OCI-M1 (cell line): ENCODE data around the gene TERT.
"Not testable (repeated sequence)": the region's sequence is repeated elsewhere in the genome, so short reads cannot be mapped to it uniquely, and the experiment has no call there.

Source experiments
- DNase-seq: peaks from one replicate; lab custom pipeline; 2025; lab: John Stamatoyannopoulos, UW

TERT gene

DNA sequence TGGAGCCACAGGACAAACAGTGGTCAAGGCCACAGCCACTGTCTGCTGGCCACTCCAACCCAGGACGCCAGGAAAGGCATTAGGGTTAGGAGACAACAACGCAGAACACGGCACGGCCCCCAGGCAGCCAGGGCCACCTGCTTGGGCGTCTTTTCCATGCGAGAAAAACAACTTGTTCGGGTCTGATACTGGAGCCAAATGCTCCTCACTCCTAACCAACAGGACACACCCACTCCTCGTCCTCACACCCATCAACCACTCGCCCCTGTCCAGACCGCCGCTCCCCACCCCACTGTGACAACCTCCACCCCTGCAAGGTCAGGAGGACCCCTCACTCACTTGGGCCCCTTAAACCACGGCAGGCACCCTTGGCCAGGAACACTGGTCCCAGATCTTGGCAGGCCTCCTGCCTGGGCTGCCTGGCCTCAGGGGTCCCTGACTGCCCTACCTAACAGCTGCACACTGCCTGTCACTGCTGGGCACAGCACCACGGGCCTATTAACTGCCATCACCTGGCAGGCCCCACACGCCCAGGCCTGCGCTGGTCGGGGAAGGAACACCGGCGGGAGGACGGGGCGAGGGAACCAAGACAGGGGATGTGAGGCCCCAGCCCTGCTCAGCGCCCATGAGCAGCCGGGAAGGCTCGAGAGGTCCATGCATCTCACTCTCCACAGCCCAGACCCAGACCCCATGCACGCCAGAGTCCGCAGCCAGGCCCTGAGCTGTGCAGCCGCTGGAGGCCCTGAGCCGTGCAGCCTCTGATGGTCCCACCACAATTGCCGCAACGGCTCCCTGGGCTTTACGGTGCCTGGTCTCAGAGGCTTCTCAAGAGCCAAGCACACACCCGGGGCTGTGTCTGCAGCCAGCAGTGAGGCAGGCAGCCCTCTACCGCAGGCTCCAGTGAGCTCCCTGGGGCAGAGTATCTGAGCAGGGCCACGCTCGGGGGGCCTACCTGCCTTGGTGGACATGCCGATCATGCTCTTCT, 36.3 kb upstream of the TERT start:
- DNase-seq = no peak

DNA sequence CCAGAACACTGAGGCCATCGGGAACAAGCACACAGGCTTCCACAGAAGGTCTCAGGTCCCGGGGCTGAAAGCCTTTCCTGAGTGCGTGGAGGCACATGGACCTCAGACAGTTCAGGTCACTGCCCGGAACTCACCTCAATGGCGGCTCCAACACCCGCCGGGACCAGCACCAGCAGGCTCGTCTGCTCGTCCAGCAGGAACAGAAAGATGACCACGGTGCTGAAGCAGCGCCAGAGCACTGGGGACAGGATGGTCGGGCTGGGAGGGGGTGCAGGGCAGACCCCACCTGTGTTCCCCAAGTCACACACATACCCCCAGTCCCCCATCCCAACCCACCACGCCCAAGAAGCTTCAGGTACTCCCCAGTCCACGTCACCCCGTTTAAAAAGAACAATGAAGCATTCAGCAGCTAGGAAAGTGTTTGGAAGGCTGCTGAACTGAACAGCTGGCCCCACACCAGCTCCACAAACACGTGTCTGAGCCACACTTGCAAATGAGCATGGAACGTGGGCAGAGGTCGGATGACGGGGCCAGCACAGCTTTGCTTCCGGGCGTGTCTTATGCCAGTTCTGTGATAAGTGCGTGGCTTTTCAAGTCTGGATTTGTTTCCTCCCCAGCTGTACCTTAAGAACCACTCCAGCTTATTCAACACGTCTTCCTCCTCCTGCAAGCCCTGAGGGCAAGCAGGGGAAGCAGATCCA, 35.4 kb upstream of the TERT start:
- DNase-seq = no peak

DNA sequence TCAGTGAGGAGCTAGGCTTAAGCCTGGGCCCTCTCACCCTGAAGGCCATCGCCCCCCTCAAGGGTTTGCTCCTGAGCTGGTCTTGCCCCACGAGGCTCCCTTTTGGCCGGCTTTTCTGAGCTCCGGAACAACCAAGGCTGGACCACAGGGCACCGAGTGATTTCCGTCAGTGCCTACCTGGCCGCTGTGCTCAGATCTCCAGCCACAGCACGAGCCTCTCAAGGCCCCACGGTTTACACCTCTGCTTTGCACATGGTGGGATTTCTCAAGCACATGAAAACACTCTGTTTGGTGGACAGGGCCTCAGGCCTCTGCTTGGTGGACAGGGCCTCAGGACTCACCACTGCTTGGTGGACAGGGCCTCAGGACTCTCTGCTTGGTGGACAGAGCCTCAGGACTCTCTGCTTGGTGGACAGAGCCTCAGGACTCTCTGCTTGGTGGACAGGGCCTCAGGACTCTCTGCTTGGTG, 34.3 kb upstream of the TERT start:
- no peak for DNase-seq

DNA sequence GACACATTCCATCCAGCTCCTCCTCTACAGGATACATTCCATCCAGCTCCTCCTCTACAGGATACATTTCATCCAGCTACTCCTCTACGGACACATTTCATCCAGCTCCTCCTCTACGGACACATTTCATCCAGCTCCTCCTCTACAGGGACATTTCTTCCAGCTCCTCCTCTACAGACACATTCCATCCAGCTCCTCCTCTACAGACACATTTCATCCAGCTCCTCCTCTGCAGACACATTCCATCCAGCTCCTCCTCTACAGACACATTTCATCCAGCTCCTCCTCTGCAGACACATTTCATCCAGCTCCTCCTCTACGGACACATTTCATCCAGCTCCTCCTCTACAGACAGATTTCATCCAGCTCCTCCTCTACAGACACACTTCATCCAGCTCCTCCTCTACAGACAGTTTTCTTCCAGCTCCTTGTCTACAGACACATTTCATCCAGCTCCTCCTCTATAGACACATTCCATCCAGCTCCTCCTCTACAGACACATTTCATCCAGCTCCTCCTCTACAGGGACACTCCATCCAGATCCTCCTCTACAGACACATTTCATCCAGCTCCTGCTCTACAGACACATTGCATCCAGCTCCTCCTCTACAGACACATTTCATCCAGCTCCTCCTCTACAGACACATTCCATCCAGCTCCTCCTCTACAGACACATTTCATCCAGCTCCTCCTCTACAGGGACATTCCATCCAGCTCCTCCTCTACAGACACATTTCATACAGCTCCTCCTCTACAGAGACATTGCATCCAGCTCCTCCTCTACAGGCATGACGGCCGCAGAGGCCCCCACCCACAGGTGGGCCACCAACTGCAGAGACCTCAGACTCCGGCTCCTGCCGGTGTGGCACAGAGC, 33.6 kb upstream of the TERT start:
- not testable (repeated sequence) for DNase-seq

DNA sequence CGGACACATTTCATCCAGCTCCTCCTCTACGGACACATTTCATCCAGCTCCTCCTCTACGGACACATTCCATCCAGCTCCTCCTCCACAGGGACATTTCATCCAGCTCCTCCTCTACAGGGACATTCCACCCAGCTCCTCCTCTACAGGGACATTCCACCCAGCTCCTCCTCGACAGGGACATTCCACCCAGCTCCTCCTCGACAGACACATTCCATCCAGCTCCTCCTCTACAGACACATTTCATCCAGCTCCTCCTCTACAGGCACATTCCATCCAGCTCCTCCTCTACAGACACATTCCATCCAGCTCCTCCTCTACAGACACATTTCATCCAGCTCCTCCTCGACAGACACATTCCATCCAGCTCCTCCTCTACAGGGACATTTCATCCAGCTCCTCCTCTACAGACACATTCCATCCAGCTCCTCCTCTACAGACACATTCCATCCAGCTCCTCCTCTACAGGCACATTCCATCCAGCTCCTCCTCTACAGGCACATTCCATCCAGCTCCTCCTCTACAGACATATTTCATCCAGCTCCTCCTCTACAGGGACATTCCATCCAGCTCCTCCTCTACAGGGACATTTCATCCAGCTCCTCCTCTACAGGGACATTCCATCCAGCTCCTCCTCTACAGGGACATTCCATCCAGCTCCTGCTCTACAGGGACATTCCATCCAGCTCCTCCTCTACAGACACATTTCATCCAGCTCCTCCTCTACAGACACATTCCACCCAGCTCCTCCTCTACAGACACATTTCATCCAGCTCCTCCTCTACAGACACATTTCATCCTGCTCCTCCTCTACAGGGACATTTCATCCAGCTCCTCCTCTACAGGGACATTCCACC, 32.3 kb upstream of the TERT start:
- not testable (repeated sequence) for DNase-seq

DNA sequence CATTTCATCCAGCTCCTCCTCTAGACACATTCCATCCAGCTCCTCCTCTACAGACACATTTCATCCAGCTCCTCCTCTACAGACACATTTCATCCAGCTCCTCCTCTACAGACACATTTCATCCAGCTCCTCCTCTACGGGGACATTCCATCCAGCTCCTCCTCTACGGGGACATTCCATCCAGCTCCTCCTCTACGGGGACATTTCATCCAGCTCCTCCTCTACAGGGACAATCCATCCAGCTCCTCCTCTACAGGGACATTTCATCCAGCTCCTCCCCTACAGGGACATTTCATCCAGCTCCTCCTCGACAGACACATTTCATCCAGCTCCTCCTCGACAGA, 31.6 kb upstream of the TERT start:
- DNase-seq = not testable (repeated sequence)

DNA sequence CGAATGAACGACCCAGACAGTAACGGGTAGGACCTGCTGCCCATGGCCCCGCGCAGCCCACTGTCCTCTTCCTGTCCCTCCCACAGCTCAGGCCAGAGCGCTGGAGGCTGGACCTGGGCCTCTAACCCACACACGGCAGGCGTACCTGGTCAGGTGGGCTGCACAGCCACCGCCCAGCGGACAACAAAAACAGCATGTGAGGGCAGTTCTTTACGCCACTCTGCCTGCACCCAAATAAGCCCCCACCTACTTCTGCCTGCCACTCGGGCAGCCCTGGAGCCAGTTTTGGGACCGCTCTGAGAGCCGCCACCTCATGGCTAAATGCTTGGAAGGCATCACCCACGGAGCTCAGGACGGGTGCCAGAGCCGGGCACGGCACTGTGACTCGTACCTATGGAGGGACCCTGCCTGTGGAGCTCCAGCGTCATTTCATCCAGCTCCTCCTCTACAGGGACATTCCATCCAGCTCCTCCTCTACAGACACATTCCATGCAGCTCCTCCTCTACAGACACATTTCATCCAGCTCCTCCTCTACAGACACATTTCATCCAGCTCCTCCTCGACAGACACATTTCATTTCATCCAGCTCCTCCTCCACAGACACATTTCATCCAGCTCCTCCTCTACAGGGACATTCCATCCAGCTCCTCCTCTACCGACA, 31.1 kb upstream of the TERT start:
- DNase-seq = no peak

DNA sequence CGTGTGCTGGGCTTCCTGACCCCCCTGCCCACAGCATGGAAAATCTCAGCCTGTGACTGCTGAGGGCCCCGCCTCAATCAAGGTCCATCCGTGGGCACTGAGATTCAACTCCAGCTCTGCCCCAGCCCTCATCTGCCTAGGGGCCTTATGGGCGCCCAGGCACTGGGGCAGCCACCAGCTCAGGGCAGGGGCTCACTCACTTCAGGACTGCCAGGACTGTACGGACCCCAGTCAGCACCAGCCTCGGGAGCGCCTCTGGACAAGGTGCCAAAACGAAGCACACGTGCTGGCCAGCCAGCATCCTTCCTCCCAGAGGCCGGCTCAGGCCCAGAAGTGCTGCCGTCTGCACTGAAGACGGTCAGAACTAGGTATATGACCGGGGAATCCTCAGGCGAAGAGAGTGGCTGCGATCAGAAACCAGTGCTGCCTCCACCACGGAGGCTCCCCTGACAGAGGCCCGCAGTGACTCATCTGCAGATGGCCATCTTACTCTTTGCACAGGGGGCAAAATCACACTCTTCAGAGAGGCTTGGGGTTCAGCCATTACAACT, 30.4 kb upstream of the TERT start:
- DNase-seq = no peak

DNA sequence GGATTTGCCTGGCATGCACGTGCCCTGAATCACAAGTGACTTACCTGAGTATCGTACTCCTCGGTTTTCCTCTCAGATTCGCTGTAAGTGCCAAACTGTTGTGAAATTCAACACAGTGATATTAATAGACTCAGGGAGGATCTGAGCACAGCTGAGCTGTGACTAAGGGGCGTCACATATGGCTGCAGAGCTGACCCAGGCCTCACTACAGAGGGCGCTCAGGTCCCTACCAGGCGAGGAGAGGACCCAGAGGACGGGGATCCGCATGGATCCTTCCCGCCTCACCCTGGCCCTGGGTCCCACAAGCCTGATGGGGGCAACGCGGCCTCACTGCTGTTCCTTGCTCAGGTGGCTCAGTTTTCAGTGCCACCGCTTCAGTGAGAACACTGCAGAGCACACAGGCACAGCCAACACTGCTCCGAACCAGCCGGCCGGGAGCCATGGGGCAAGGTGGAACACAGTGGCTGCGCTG, 29.9 kb upstream of the TERT start:
- DNase-seq = no peak

DNA sequence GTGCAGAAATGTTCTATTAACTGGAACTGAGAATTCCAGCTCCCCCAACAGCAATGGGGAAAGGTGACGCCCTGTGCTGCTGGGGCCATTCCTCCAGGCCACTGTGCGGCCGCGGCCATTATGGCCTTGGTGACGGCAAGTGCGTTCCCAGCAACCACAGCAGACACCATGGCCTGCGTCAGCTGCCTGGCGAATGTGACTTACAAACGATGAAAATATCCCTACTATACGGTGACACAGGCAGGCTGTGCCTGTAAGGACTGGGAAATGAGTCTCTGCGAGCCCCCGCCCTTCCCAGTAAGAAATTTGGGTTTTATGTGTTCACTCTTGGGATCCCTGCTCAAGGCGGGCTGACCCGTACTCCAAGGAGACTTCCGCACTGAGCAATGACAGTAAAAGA, 29.4 kb upstream of the TERT start:
- DNase-seq = no peak

DNA sequence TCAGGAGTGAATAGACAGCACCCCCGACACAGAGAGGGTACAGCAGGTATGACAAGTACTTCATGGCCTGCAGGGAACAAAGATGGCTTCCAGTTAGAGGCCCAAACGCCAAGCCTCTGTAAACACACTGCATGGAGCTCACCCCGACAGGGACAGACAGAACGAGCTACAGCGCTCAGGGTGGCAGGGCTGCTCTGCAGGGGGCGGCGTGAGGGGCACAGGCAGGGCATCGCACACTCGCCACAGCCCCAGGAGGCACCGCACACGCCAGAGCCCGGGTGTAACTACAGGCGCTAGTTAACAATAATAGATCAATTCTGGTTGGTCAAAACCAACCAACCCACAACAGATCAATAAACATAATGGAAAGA, 28.9 kb upstream of the TERT start:
- no peak for DNase-seq

DNA sequence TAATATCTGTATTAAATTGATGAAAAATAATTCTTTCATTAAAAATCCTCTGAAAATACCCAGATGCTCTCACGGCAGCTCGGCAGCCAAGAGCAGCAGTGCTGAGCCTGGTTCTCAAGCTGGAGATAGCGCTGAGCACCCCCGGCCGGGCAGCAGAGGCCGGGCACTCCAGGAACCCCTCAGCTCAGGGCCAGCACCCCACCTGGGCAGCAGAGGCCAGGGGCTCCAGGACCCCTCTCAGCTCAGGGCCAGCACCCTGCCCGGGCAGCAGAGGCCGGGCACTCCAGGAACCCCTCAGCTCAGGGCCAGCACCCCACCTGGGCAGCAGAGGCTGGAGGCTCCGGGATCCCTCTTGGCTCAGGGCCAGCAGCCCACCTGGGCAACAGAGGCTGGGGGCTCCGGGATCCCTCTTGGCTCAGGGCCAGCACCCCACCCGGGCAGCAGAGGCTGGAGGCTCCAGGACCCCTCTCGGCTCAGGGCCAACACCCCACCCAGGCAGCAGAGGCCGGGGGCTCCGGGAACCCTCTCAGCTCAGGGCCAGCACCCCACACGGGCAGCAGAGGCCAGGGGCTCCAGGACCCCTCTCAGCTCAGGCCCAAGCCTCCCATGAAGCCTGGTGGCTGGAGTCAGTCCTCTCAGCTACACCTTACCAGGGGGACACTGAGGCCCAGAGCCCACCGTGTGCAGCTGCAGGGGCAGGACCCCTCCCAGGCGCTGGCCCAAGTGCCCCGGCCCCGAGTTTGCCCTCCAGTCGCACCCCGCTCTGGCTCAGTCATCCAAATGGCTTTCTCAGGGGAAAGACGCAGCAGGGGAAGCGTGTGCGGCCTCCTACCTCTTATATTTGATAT, 28.3 kb upstream of the TERT start:
- no peak for DNase-seq

DNA sequence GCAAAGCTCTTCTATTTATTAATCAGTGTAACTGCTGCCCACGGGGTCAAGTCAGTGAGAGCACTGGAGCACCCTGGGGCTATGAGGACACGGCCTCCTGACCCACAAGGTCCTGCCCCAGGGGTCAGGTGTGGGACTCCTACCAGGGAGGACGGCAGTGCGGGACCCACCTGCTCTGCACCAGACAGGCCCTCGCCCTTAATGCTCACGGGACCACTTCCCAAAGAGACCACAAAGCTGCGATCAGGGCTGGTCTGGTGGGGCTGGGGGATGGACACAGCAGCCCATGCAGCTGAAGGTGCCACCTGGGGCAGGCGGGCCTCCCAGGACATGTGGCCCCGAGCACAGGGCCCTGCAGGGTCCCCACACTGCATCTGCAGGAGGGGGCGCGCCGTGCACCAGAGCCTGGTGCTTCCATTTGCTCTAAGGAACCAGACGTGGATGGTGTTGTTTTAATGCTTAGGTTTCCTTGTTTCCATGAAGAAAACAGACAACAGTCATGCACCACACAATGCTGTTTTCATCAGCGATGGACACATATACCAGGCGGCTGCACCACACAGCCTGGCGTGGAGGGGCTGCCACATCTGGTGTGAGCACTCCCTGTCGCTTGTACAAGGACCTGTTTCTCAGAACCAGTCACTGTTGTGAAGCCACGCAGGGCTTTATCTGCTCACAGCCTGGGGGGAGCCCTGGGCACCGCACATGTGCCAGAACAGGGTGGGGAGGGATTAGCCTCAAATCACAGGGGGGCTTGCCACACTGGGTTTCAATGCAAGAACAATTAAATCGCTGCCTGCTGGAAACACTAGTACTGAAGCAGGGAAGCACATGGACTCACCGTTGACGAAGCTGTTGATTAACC, 27.4 kb upstream of the TERT start:
- DNase-seq = no peak

DNA sequence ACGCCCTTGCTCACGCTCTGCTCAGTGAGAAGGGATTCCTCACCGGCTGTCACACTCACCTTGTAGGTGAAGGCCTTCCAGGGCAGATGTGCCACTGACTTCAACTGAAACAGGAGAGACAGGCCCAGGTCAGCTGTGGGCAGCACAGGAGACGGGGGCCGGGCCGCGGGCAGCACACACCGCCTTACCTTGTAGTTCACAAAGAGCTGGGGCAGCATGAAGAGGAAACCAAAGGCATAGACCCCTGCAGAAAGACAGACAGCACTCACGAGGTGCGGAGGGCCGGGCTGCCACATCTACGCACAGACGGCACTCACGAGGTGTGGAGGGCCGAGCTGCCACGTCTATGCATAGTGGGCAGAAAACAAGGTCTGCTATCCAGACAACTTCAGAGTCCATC, 26.7 kb upstream of the TERT start:
- DNase-seq = no peak

DNA sequence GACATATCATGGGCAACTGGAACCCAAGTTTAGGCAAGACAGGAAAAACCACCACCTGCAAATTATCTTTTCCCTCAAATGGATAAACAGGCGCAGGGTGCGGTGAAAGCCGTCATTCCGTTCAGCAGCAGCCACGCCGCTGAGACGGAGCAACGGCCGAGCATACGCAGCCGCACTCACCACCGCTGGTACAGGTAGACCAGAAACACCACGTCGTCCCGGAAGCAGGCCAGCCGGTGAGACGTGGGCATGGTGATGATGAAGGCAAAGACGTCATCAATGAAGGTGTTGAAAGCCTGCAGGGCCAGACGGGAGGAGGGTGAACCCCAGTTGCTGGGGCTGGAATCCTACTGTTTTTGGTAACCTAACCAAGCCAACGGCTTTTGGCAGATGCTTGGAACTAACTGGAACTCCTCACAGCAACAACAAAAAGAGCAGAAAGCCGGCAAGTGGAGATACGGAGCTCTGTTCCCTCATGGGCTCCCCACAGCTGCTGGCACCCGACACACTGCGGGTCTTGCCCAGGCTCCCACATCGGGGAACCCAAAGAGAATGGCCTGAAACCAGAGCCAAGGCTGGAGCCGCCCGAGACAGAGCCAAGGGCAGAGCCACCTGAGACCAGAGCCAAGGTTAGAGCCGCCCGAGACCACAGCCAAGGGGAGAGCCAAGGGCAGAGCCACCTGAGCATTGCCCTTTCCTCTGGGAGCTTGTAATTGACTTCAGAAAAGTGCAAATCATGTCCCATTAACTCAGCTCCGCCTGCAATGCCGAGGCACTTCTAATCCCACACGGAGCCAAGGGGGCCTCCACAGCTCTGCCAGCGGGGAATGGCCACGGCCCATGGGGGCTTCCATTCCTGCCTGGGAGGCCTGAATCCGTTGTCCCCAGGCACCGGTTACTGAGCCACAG, 25.8 kb upstream of the TERT start:
- no peak for DNase-seq

DNA sequence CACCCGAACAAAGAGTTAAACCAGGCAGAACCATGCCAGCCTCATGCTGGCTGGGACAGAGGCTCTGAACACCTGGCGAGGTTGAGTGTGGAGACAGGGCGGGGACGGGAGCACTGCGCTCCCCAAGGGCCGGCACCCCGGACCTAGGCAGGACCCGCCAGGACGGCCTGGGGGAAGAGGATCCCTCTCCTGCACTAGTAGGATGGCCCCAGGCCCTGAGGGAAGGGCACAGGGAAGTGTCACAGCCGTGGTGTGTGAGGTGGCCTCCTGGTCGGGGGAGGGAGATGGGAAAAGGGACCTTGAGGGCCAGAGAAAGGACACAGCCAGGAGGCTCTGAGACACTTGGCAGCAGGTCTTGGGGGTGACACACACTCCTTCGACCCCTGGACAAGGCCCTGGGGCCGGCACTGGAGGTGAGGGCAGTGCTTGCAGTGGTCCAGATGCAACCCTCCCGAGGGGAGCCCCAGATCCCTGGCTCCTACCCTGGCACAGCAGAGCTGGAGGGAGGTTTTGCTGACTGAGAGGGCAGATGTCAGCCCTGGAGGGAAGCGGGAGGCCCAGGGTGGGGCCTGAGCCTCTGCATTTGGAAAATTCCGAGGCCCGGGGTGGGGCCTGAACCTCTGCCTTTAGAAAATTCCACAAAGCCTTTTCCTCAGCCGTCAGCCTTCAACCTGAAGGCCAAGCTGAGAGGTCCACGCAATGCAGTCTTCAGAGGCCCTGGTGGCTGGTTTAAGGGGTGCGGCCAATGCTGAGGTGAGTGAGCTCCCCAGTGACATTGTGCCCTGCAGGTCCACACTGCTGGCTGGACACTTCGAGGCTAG, 24.8 kb upstream of the TERT start:
- no peak for DNase-seq
